Neuronal stem cell (in vitro differentiated cells): Measurements from ENCODE around the gene RAB3C.

Experiments used
- DNase-seq: peaks from one replicate; pipeline ENCODE4 v3.0.0-alpha.2; 2013; ENCODE audit warnings: low spot score
- H2AFZ ChIP-seq: one replicate; pipeline ENCODE4 v1.6.1; 2013; ENCODE audit warnings: mild to moderate bottlenecking, low read length, inconsistent platforms
- H2AK5ac ChIP-seq: 2 replicates; pipeline ENCODE4 v1.6.1; 2013; ENCODE audit warnings: low read depth, mild to moderate bottlenecking, inconsistent platforms, low read length, moderate library complexity, mixed read lengths
- H2BK120ac ChIP-seq: 2 replicates; pipeline ENCODE4 v1.6.1; 2013; ENCODE audit warnings: low read depth, mild to moderate bottlenecking, inconsistent platforms, low read length, moderate library complexity, mixed read lengths
- H2BK12ac ChIP-seq: one replicate; pipeline ENCODE4 v1.6.1; 2013; ENCODE audit warnings: low read length, inconsistent platforms
- H2BK15ac ChIP-seq: 2 replicates; pipeline ENCODE4 v1.6.1; 2013; ENCODE audit warnings: mild to moderate bottlenecking, low read length, inconsistent platforms, mixed read lengths
- H2BK5ac ChIP-seq: one replicate; pipeline ENCODE4 v1.6.1; 2013; ENCODE audit warnings: inconsistent platforms, mild to moderate bottlenecking, low read length, moderate library complexity
- H3K14ac ChIP-seq: one replicate; pipeline ENCODE4 v1.6.1; 2013; ENCODE audit warnings: low read length, inconsistent platforms
- H3K18ac ChIP-seq: 2 replicates; pipeline ENCODE4 v1.6.1; 2013; ENCODE audit warnings: low read length, inconsistent platforms
- H3K23ac ChIP-seq: 2 replicates; pipeline ENCODE4 v1.6.1; 2013; ENCODE audit warnings: low read depth, mild to moderate bottlenecking, mixed read lengths, low read length, inconsistent platforms; ENCODE audit not compliant: poor library complexity
- H3K27ac ChIP-seq: replicated peaks from 3 replicates; pipeline ENCODE4 v1.5.1; 2013; ENCODE audit warnings: low read length, inconsistent platforms
- H3K27me3 ChIP-seq, 3 experiments: 2 replicates each; pipeline ENCODE4 v1.6.1; 2013; ENCODE audit warnings: low read length in 3 of 3, mild to moderate bottlenecking in 2 of 3, inconsistent platforms in 1 of 3, low read depth in 1 of 3, mixed read lengths in 1 of 3, moderate library complexity in 1 of 3; ENCODE audit not compliant: control insufficient read depth in 3 of 3, insufficient read depth in 3 of 3
- H3K36me3 ChIP-seq, 2 donors: replicated peaks in 1 of 2; 2 replicates each; pipeline ENCODE4 v1.6.1; 2013; ENCODE audit warnings: low read length in 2 of 2; ENCODE audit not compliant: control insufficient read depth in 2 of 2, insufficient read depth in 2 of 2
- H3K4ac ChIP-seq: 2 replicates; pipeline ENCODE4 v1.6.1; 2013; ENCODE audit warnings: inconsistent platforms, mild to moderate bottlenecking, low read length, moderate library complexity
- H3K4me1 ChIP-seq, 2 donors: 1 replicate in 1 of 2; 2 replicates in 1 of 2; pipeline ENCODE4 v1.6.1; 2013; ENCODE audit warnings: low read length in 2 of 2, low read depth in 1 of 2; ENCODE audit not compliant: control insufficient read depth in 2 of 2, insufficient read depth in 1 of 2
- H3K4me2 ChIP-seq: one replicate; pipeline ENCODE4 v1.6.1; 2013; ENCODE audit warnings: mild to moderate bottlenecking, low read length, inconsistent platforms; ENCODE audit not compliant: insufficient read depth, poor library complexity, severe bottlenecking
- H3K4me3 ChIP-seq, 2 donors: 2 replicates each; pipeline ENCODE4 v1.5.1; 2013; ENCODE audit warnings: low read length in 2 of 2, mild to moderate bottlenecking in 2 of 2, inconsistent platforms in 1 of 2, moderate library complexity in 1 of 2
- H3K79me1 ChIP-seq: one replicate; pipeline ENCODE4 v1.6.1; 2013; ENCODE audit warnings: low read depth, mild to moderate bottlenecking, inconsistent platforms, low read length, moderate library complexity
- H3K9ac ChIP-seq: one replicate; pipeline ENCODE4 v1.6.1; 2013; ENCODE audit warnings: mild to moderate bottlenecking, low read depth, low read length, inconsistent platforms; ENCODE audit not compliant: poor library complexity
- H3K9me3 ChIP-seq, 2 donors: replicated peaks in 1 of 2; 2 replicates each; pipeline versions ENCODE3 to v1.6.1; 2013; ENCODE audit warnings: low read length in 2 of 2, mild to moderate bottlenecking in 2 of 2, inconsistent platforms in 1 of 2, low read depth in 1 of 2, mixed read lengths in 1 of 2, moderate library complexity in 1 of 2; ENCODE audit not compliant: control insufficient read depth in 2 of 2, insufficient read depth in 1 of 2
- H4K8ac ChIP-seq: one replicate; pipeline ENCODE4 v1.6.1; 2013; ENCODE audit warnings: low read depth, mild to moderate bottlenecking, inconsistent platforms, low read length, moderate library complexity
- H4K91ac ChIP-seq: one replicate; pipeline ENCODE4 v1.6.1; 2013; ENCODE audit warnings: low read length, low read depth, mild to moderate bottlenecking, inconsistent platforms; ENCODE audit not compliant: poor library complexity
- WGBS, 2 donors: extraction: QIAGEN DNeasy Blood & Tissue Kit; methylation state at CpG; one replicate each; pipeline ENCODE4 v1.1.7; 2013; ENCODE audit warnings: missing lambda C conversion rate in 2 of 2, mixed read lengths in 1 of 2; ENCODE audit not compliant: insufficient read length in 2 of 2, insufficient replicate concordance in 1 of 2; ENCODE audit errors: extremely low coverage in 2 of 2; 5-methylcytosine and 5-hydroxymethylcytosine counted together

Gene RAB3C

GRCh38 chr5:58854441-58854840, 271.6 kb downstream of the RAB3C start:
- Histone ChIP-seq H3K23ac (no peak overlapping the region), H3K27me3 (no peaks in the 10 kb centered on the region), H3K4me3 (no peak overlapping the region), H3K36me3 (no peaks in the 10 kb centered on the region), H3K79me1 (no peaks in the 10 kb centered on the region), H3K14ac (no peak overlapping the region), H2BK5ac (no peak overlapping the region), H2AK5ac (no peak overlapping the region), H2BK15ac (no peak overlapping the region), H4K8ac (no peak overlapping the region), H2BK12ac (no peak overlapping the region), H3K4me1 (peaks cover 6 to 13% of the 10 kb centered on the region in 2 donors), H2AFZ (no peak overlapping the region), H3K9me3 (peaks cover 0 to 2% of the 10 kb centered on the region in 2 donors), H3K18ac (no peak overlapping the region), H3K27ac (no peak overlapping the region), H3K9ac (no peak overlapping the region), H3K4ac (no peak overlapping the region), H4K91ac (no peak overlapping the region), H3K4me2 (no peak overlapping the region), H2BK120ac (no peak overlapping the region)
- WGBS, 2 donors = no CpG with 5 or more reads among the region's 2 CpGs
- DNase-seq = no peak

- H3K27ac ChIP-seq = no peak overlapping the region
- no peak overlapping the region for H3K4me3 ChIP-seq
- H2BK120ac ChIP-seq = no peak overlapping the region
- H3K79me1 ChIP-seq = no peaks in the 10 kb centered on the region
- peaks cover 0 to 6% of the 10 kb centered on the region in 2 donors for H3K9me3 ChIP-seq
- H2AK5ac ChIP-seq = no peak overlapping the region
- H2AFZ ChIP-seq = no peak overlapping the region
- H2BK5ac ChIP-seq = no peak overlapping the region
- no peaks in the 10 kb centered on the region for H3K36me3 ChIP-seq
- H3K4me2 ChIP-seq = no peak overlapping the region
- no peak overlapping the region for H2BK12ac ChIP-seq
- H3K9ac ChIP-seq = no peak overlapping the region
- no peak overlapping the region for H3K23ac ChIP-seq
- H2BK15ac ChIP-seq = no peak overlapping the region
- H3K27me3 ChIP-seq = no peaks in the 10 kb centered on the region
- no peak overlapping the region for H3K18ac ChIP-seq
- DNase-seq = no peak
- H3K4ac ChIP-seq = no peak overlapping the region
- no peak overlapping the region for H4K91ac ChIP-seq
- no peak overlapping the region for H3K14ac ChIP-seq
- no CpG with 5 or more reads among the region's 8 CpGs for WGBS, 2 donors
- peaks cover under 1 to 2% of the 10 kb centered on the region in 2 donors for H3K4me1 ChIP-seq
- no peak overlapping the region for H4K8ac ChIP-seq
Observed at GRCh38 chr5:58855851-58856739, 273.2 kb downstream of the RAB3C start.

GRCh38 chr5:58857609-58858008, 274.7 kb downstream of the RAB3C start:
- Histone ChIP-seq H2BK15ac (no peak overlapping the region), H2BK5ac (no peak overlapping the region), H3K18ac (no peak overlapping the region), H4K8ac (no peak overlapping the region), H3K79me1 (no peaks in the 10 kb centered on the region), H3K4me2 (no peak overlapping the region), H2BK120ac (no peak overlapping the region), H2AK5ac (no peak overlapping the region), H3K27me3 (no peaks in the 10 kb centered on the region), H3K23ac (no peak overlapping the region), H4K91ac (no peak overlapping the region), H3K4me1 (no peaks in the 10 kb centered on the region), H3K9ac (no peak overlapping the region), H2AFZ (no peak overlapping the region), H3K4ac (no peak overlapping the region), H2BK12ac (no peak overlapping the region), H3K14ac (no peak overlapping the region), H3K9me3 (peaks cover 0 to 6% of the 10 kb centered on the region in 2 donors), H3K4me3 (no peak overlapping the region), H3K36me3 (no peaks in the 10 kb centered on the region), H3K27ac (no peak overlapping the region)
- DNase-seq = no peak
- no CpG with 5 or more reads among the region's 2 CpGs for WGBS, 2 donors

DNA sequence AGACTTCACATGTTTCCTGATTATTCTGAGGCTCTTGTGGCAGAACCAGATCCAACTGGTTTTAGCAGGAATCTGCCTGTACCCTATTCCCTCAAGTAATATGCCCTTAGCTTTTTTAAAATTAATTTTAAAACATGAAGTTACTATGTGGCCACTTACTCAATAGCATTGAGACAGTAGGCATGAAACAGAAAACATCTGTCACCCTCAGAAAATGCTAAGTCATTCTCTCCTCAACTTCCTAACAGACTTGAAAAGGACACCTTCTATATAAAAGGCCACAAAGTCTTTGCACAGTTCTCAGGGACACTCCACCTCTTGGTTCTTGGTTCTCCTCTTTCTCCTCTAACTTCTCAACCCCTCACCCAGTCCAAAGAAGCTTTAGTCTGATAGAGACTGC, 277.8 kb downstream of the RAB3C start:
- Histone ChIP-seq H2BK120ac (no peak overlapping the region), H2AFZ (peak overlapping the region; percentile 16), H2AK5ac (no peak overlapping the region), H3K4me3 (no peak overlapping the region), H3K4ac (no peak overlapping the region), H3K18ac (no peak overlapping the region), H2BK5ac (no peak overlapping the region), H3K14ac (no peak overlapping the region), H3K4me1 (no peaks in the 10 kb centered on the region), H3K36me3 (no peaks in the 10 kb centered on the region), H4K91ac (no peak overlapping the region), H3K9ac (no peak overlapping the region), H2BK12ac (no peak overlapping the region), H3K23ac (no peak overlapping the region), H3K27ac (no peak overlapping the region), H3K9me3 (peaks cover 0 to 6% of the 10 kb centered on the region in 2 donors), H2BK15ac (no peak overlapping the region), H3K27me3 (no peaks in the 10 kb centered on the region), H3K4me2 (no peak overlapping the region), H4K8ac (no peak overlapping the region), H3K79me1 (no peaks in the 10 kb centered on the region)
- no peak for DNase-seq
